Urinary bladder (tissue), 4 donors: ENCODE measurements around the gene SLC6A4. TPM values are rescaled to one million over a fixed set of nuclear protein-coding genes. Genes with fewer than 3 reads are reported as not detected.

Source experiments
- DNase-seq: peaks from one replicate; pipeline ENCODE4 v3.0.0-alpha.2; 2015; ENCODE audit errors: extremely low spot score
- H3K27ac ChIP-seq: one replicate; pipeline ENCODE4 v1.5.1; 2013; ENCODE audit warnings: low read depth, mild to moderate bottlenecking, moderate library complexity
- H3K36me3 ChIP-seq: one replicate; pipeline ENCODE4 v1.6.1; 2013; ENCODE audit warnings: mild to moderate bottlenecking, moderate library complexity; ENCODE audit not compliant: insufficient read depth
- H3K4me1 ChIP-seq: one replicate; pipeline ENCODE4 v1.6.1; 2013; ENCODE audit warnings: mild to moderate bottlenecking, moderate library complexity; ENCODE audit not compliant: insufficient read depth
- H3K4me3 ChIP-seq: one replicate; pipeline ENCODE4 v1.5.1; 2013; ENCODE audit warnings: low read depth, low read length
- WGBS: extraction: QIAGEN DNeasy Blood & Tissue Kit; methylation state at CpG from one replicate; pipeline ENCODE4 v1.1.7; 2013; 5-methylcytosine and 5-hydroxymethylcytosine counted together
- polyA plus RNA-seq: library from polyadenylated mRNA; stranded (reverse); fragments of 200-250 nt; gene quantifications from one replicate; pipeline ENCODE4 v1.2.3, GENCODE V29; 2013
- total RNA-seq: library from RNA; depleted of rRNA; stranded (reverse); fragments of >200 nt; gene quantifications from one replicate; pipeline ENCODE4 v1.2.3, GENCODE V29; 2014
- donor health status: healthy with polysubstance abuse.
- donor health status: healthy.

Gene SLC6A4
- total and polyA plus RNA-seq, 2 donors = 0.03 to 0.37 TPM

GRCh38 chr17:30249460-30249859 is 14.0 kb upstream of the SLC6A4 start:
- WGBS = 97% methylated on average over 5 of the region's 5 CpGs

GRCh38 chr17:30248786-30249185 is 13.3 kb upstream of the SLC6A4 start:
- no peak for DNase-seq
- H3K4me1 ChIP-seq = no peaks in the 10 kb centered on the region
- H3K4me3 ChIP-seq = no peak overlapping the region
- H3K27ac ChIP-seq = no peak overlapping the region
- WGBS = 90% methylated on average over 2 of the region's 2 CpGs
- peaks cover 3% of the 10 kb centered on the region for H3K36me3 ChIP-seq

More at GRCh38 chr17:30249460-30249859, 14.0 kb upstream of the SLC6A4 start:
- Histone ChIP-seq H3K4me1 (no peaks in the 10 kb centered on the region), H3K36me3 (peaks cover 3% of the 10 kb centered on the region), H3K27ac (no peak overlapping the region), H3K4me3 (no peak overlapping the region)
- DNase-seq = no peak

GRCh38 chr17:30246460-30246859 is 11.0 kb upstream of the SLC6A4 start:
- Histone ChIP-seq H3K27ac (no peak overlapping the region), H3K4me3 (no peak overlapping the region), H3K4me1 (no peaks in the 10 kb centered on the region), H3K36me3 (peaks cover 3% of the 10 kb centered on the region)
- 89% methylated on average over 7 of the region's 7 CpGs for WGBS
- no peak for DNase-seq

- Histone ChIP-seq H3K36me3 (peaks cover 3% of the 10 kb centered on the region), H3K27ac (no peak overlapping the region), H3K4me3 (no peak overlapping the region), H3K4me1 (no peaks in the 10 kb centered on the region)
- WGBS = 75% methylated on average over 4 of the region's 4 CpGs
- no peak for DNase-seq
Observed at GRCh38 chr17:30244853-30245385, 9.4 kb upstream of the SLC6A4 start.

GRCh38 chr17:30243568-30243967 is 8.1 kb upstream of the SLC6A4 start:
- Histone ChIP-seq H3K36me3 (peaks cover 3% of the 10 kb centered on the region), H3K27ac (no peak overlapping the region), H3K4me1 (no peaks in the 10 kb centered on the region), H3K4me3 (no peak overlapping the region)
- WGBS = 89% methylated on average over 8 of the region's 8 CpGs
- no peak for DNase-seq

- Histone ChIP-seq H3K4me1 (no peaks in the 10 kb centered on the region), H3K27ac (no peak overlapping the region), H3K4me3 (no peak overlapping the region), H3K36me3 (no peaks in the 10 kb centered on the region)
- 95% methylated on average over 4 of the region's 4 CpGs for WGBS
- no peak for DNase-seq
Observed at GRCh38 chr17:30243002-30243401, 7.5 kb upstream of the SLC6A4 start.

GRCh38 chr17:30241051-30241450 is 5.6 kb upstream of the SLC6A4 start:
- DNase-seq = no peak
- H3K4me1 ChIP-seq = no peaks in the 10 kb centered on the region
- H3K27ac ChIP-seq = no peak overlapping the region
- no peaks in the 10 kb centered on the region for H3K36me3 ChIP-seq
- no peak overlapping the region for H3K4me3 ChIP-seq
- WGBS = 80% methylated on average over 6 of the region's 6 CpGs

- no peak for DNase-seq
- WGBS = 91% methylated on average over 8 of the region's 8 CpGs
Observed at GRCh38 chr17:30240177-30240576, 4.7 kb upstream of the SLC6A4 start.

GRCh38 chr17:30239089-30239462 is 3.6 kb upstream of the SLC6A4 start:
- Histone ChIP-seq H3K27ac (no peak overlapping the region), H3K36me3 (no peaks in the 10 kb centered on the region), H3K4me1 (no peaks in the 10 kb centered on the region), H3K4me3 (no peak overlapping the region)
- DNase-seq = no peak
- 64% methylated on average over 5 of the region's 5 CpGs for WGBS

More at GRCh38 chr17:30240177-30240576, 4.7 kb upstream of the SLC6A4 start:
- H3K4me3 ChIP-seq = no peak overlapping the region
- H3K4me1 ChIP-seq = no peaks in the 10 kb centered on the region
- no peak overlapping the region for H3K27ac ChIP-seq
- H3K36me3 ChIP-seq = no peaks in the 10 kb centered on the region

- 25% methylated on average over 27 of the region's 27 CpGs for WGBS
Observed at GRCh38 chr17:30238387-30239088, 3.0 kb upstream of the SLC6A4 start.

GRCh38 chr17:30238003-30238344 is 2.5 kb upstream of the SLC6A4 start:
- 25% methylated on average over 7 of the region's 7 CpGs for WGBS
- DNase-seq = no peak
- Histone ChIP-seq H3K4me3 (no peak overlapping the region), H3K4me1 (no peaks in the 10 kb centered on the region), H3K36me3 (no peaks in the 10 kb centered on the region), H3K27ac (no peak overlapping the region)

More at GRCh38 chr17:30238387-30239088, 3.0 kb upstream of the SLC6A4 start:
- H3K4me3 ChIP-seq = no peak overlapping the region
- no peak overlapping the region for H3K27ac ChIP-seq
- no peaks in the 10 kb centered on the region for H3K36me3 ChIP-seq
- no peaks in the 10 kb centered on the region for H3K4me1 ChIP-seq
- DNase-seq = no peak

- DNase-seq = no peak
- no peaks in the 10 kb centered on the region for H3K36me3 ChIP-seq
- H3K4me1 ChIP-seq = no peaks in the 10 kb centered on the region
- no peak overlapping the region for H3K27ac ChIP-seq
- WGBS = 18% methylated on average over 21 of the region's 21 CpGs
- no peak overlapping the region for H3K4me3 ChIP-seq
Observed at GRCh38 chr17:30237296-30238002, 2.0 kb upstream of the SLC6A4 start.

GRCh38 chr17:30236766-30237165 is 1.3 kb upstream of the SLC6A4 start:
- Histone ChIP-seq H3K4me3 (no peak overlapping the region), H3K36me3 (no peaks in the 10 kb centered on the region), H3K4me1 (no peaks in the 10 kb centered on the region), H3K27ac (no peak overlapping the region)
- 8% methylated on average over 20 of the region's 20 CpGs for WGBS
- no peak for DNase-seq

- Histone ChIP-seq H3K4me3 (no peak overlapping the region), H3K4me1 (no peaks in the 10 kb centered on the region), H3K36me3 (no peaks in the 10 kb centered on the region), H3K27ac (no peak overlapping the region)
- DNase-seq = no peak
- 58% methylated on average over 10 of the region's 10 CpGs for WGBS
Observed at GRCh38 chr17:30236297-30236624, 764 bp upstream of the SLC6A4 start.
